Peyer's patch (tissue), 4 donors: ENCODE data around the gene MX1. TPM values are rescaled to one million over a fixed set of nuclear protein-coding genes. Genes with fewer than 3 reads are reported as not detected.

Experiments used
- DNase-seq, 3 donors: peaks; one replicate each; pipeline ENCODE4 v3.0.0-alpha.2; 2017 to 2019
- H3K27ac ChIP-seq, 4 donors: fragments of 200-600 bp; sonication (generic); one replicate each; pipeline ENCODE4 v1.5.1; 2016 to 2019
- H3K27me3 ChIP-seq, 2 donors: fragments of 200-600 bp; sonication (generic); one replicate each; pipeline ENCODE4 v1.5.1; 2019
- H3K36me3 ChIP-seq, 3 donors: fragments of 200-600 bp; sonication (generic); one replicate each; pipeline ENCODE4 v1.5.1; 2016 to 2019
- H3K4me1 ChIP-seq, 4 donors: fragments of 200-600 bp; sonication (generic); one replicate each; pipeline ENCODE4 v1.5.1; 2016 to 2019
- H3K4me3 ChIP-seq, 4 donors: fragments of 200-600 bp; sonication (generic); 1 replicate in 3 of 4; 2 replicates in 1 of 4; pipeline ENCODE4 v1.5.1; 2016 to 2019; ENCODE audit warnings: mild to moderate bottlenecking in 1 of 4
- H3K9me3 ChIP-seq, 4 donors: fragments of 200-600 bp; sonication (generic); one replicate each; pipeline ENCODE4 v1.5.1; 2016 to 2019; ENCODE audit warnings: mild to moderate bottlenecking in 1 of 4
- CTCF ChIP-seq, 6 experiments: fragments of 450-650 bp in 4 of 6; fragments of 200-600 bp in 2 of 6; sonication (generic) in 1 of 6; IDR thresholded peaks; one replicate each; pipeline ENCODE4 v1.5.1; 2017 to 2019; ENCODE audit warnings: antibody characterized with exemption in 6 of 6, mild to moderate bottlenecking in 3 of 6, moderate library complexity in 1 of 6
- POLR2A ChIP-seq, 2 donors: fragments of 450-650 bp; IDR thresholded peaks; one replicate each; pipeline ENCODE4 v1.5.1; 2017; ENCODE audit warnings: antibody characterized with exemption in 2 of 2, mild to moderate bottlenecking in 2 of 2, moderate library complexity in 2 of 2
- total RNA-seq, 4 donors: library from RNA; depleted of rRNA; stranded (reverse); fragments of >200 nt; gene quantifications; one replicate each; pipeline ENCODE4 v1.1.0, GENCODE V29; 2016

The MX1 gene
- total RNA-seq, 4 donors from 2014 or later = 52.4 to 109 (median 78.9) TPM

GRCh38 chr21:41482301-41482700 is 56.3 kb downstream of the MX1 start:
- DNase-seq = no peak
- H3K4me1 ChIP-seq = peaks cover 0 to 43% (median 4%) of the 10 kb centered on the region in 4 donors
- no peaks in the 10 kb centered on the region for H3K9me3 ChIP-seq
- TF ChIP-seq CTCF (IDR thresholded peaks at IDR 0.05) = no peak
- TF ChIP-seq POLR2A (IDR thresholded peaks at IDR 0.05) = no peak
- H3K27ac ChIP-seq = no peak overlapping the region
- H3K4me3 ChIP-seq = no peak overlapping the region
- no peaks in the 10 kb centered on the region for H3K27me3 ChIP-seq
- H3K36me3 ChIP-seq = peaks cover 0 to 67% (median 4%) of the 10 kb centered on the region in 3 donors

GRCh38 chr21:41482980-41483379 is 56.9 kb downstream of the MX1 start:
- peaks cover 0 to 40% (median 4%) of the 10 kb centered on the region in 4 donors for H3K4me1 ChIP-seq
- TF ChIP-seq CTCF (IDR thresholded peaks at IDR 0.05) (no peak), POLR2A (IDR thresholded peaks at IDR 0.05) (no peak)
- H3K27me3 ChIP-seq = no peaks in the 10 kb centered on the region
- DNase-seq = no peak
- H3K27ac ChIP-seq = no peak overlapping the region
- H3K4me3 ChIP-seq = no peak overlapping the region
- no peaks in the 10 kb centered on the region for H3K9me3 ChIP-seq
- H3K36me3 ChIP-seq = peaks cover 0 to 73% (median 4%) of the 10 kb centered on the region in 3 donors

GRCh38 chr21:41483415-41483814 is 57.4 kb downstream of the MX1 start:
- Histone ChIP-seq H3K4me1 (peaks cover 0 to 35% (median 4%) of the 10 kb centered on the region in 4 donors), H3K36me3 (peaks cover 0 to 73% (median 4%) of the 10 kb centered on the region in 3 donors), H3K4me3 (no peak overlapping the region), H3K27me3 (no peaks in the 10 kb centered on the region), H3K9me3 (no peaks in the 10 kb centered on the region), H3K27ac (no peak overlapping the region)
- no peak for TF ChIP-seq POLR2A (IDR thresholded peaks at IDR 0.05)
- TF ChIP-seq CTCF (IDR thresholded peaks at IDR 0.05) = no peak
- no peak for DNase-seq

- peak in 1 of 3 donors; percentile 14 for DNase-seq
- no peaks in the 10 kb centered on the region for H3K9me3 ChIP-seq
- no peak overlapping the region for H3K27ac ChIP-seq
- no peak overlapping the region for H3K4me3 ChIP-seq
- TF ChIP-seq POLR2A (IDR thresholded peaks at IDR 0.05) (no peak), CTCF (IDR thresholded peaks at IDR 0.05) (no peak)
- H3K36me3 ChIP-seq = peaks cover 0 to 73% (median 4%) of the 10 kb centered on the region in 3 donors
- no peaks in the 10 kb centered on the region for H3K27me3 ChIP-seq
- peaks cover 0 to 30% (median 4%) of the 10 kb centered on the region in 4 donors for H3K4me1 ChIP-seq
Measured at GRCh38 chr21:41483973-41484372, 57.9 kb downstream of the MX1 start.

GRCh38 chr21:41487082-41487481 is 61.0 kb downstream of the MX1 start:
- peaks cover 0 to 83% (median 0%) of the 10 kb centered on the region in 3 donors for H3K36me3 ChIP-seq
- no peak overlapping the region for H3K27ac ChIP-seq
- DNase-seq = peak in 1 of 3 donors; percentile 1
- H3K27me3 ChIP-seq = no peaks in the 10 kb centered on the region
- H3K4me3 ChIP-seq = no peak overlapping the region
- peaks cover 0 to 5% (median 0%) of the 10 kb centered on the region in 4 donors for H3K4me1 ChIP-seq
- TF ChIP-seq CTCF (IDR thresholded peaks at IDR 0.05) (no peak), POLR2A (IDR thresholded peaks at IDR 0.05) (no peak)
- H3K9me3 ChIP-seq = no peaks in the 10 kb centered on the region

- Histone ChIP-seq H3K36me3 (peaks cover 0 to 92% (median 0%) of the 10 kb centered on the region in 3 donors), H3K4me3 (no peak overlapping the region), H3K4me1 (no peaks in the 10 kb centered on the region), H3K27ac (no peak overlapping the region), H3K9me3 (no peaks in the 10 kb centered on the region), H3K27me3 (no peaks in the 10 kb centered on the region)
- no peak for TF ChIP-seq POLR2A (IDR thresholded peaks at IDR 0.05)
- TF ChIP-seq CTCF (IDR thresholded peaks at IDR 0.05) = no peak
- DNase-seq = peak in 1 of 3 donors; percentile 51
Measured at GRCh38 chr21:41488080-41488479, 62.0 kb downstream of the MX1 start.
